Measurements from ENCODE around the gene CCR5. TPM values are rescaled to one million over a fixed set of nuclear protein-coding genes. Genes with fewer than 3 reads are reported as not detected.

The CCR5 gene
- total RNA-seq, result not detected in 2 replicates

DNA sequence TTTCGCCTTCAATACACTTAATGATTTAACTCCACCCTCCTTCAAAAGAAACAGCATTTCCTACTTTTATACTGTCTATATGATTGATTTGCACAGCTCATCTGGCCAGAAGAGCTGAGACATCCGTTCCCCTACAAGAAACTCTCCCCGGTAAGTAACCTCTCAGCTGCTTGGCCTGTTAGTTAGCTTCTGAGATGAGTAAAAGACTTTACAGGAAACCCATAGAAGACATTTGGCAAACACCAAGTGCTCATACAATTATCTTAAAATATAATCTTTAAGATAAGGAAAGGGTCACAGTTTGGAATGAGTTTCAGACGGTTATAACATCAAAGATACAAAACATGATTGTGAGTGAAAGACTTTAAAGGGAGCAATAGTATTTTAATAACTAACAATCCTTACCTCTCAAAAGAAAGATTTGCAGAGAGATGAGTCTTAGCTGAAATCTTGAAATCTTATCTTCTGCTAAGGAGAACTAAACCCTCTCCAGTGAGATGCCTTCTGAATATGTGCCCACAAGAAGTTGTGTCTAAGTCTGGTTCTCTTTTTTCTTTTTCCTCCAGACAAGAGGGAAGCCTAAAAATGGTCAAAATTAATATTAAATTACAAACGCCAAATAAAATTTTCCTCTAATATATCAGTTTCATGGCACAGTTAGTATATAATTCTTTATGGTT, at the start of gene CCR5:
Gene CCR5, plus strand, starts transcription at position 108 of the 680 bp plus-strand sequence. CDS start 1,957 bp downstream, outside the sequence.

DNA sequence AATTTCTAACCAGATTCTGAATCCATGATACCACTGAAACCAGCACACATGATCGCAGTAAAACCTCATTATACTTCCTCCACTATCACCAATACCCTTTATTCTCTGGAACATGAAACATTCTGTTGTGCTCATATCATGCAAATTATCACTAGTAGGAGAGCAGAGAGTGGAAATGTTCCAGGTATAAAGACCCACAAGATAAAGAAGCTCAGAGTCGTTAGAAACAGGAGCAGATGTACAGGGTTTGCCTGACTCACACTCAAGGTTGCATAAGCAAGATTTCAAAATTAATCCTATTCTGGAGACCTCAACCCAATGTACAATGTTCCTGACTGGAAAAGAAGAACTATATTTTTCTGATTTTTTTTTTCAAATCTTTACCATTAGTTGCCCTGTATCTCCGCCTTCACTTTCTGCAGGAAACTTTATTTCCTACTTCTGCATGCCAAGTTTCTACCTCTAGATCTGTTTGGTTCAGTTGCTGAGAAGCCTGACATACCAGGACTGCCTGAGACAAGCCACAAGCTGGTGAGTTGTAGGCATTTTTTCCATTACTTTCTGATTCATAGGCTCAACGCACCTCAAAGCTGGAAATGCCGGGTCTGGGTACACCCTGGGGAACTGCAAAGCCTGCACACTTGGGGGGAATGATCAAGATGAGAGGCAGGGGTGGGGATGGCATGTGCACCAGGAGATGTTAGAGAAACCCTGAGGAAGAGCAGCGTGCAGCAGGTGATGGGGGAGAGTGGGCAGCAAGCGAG, 16.9 kb upstream of the CCR5 start, which contains the start of gene CCR2:
Gene CCR2, plus strand, starts transcription at position 465 of the 764 bp plus-strand sequence. CDS start 3,417 bp downstream, outside the sequence.

DNA sequence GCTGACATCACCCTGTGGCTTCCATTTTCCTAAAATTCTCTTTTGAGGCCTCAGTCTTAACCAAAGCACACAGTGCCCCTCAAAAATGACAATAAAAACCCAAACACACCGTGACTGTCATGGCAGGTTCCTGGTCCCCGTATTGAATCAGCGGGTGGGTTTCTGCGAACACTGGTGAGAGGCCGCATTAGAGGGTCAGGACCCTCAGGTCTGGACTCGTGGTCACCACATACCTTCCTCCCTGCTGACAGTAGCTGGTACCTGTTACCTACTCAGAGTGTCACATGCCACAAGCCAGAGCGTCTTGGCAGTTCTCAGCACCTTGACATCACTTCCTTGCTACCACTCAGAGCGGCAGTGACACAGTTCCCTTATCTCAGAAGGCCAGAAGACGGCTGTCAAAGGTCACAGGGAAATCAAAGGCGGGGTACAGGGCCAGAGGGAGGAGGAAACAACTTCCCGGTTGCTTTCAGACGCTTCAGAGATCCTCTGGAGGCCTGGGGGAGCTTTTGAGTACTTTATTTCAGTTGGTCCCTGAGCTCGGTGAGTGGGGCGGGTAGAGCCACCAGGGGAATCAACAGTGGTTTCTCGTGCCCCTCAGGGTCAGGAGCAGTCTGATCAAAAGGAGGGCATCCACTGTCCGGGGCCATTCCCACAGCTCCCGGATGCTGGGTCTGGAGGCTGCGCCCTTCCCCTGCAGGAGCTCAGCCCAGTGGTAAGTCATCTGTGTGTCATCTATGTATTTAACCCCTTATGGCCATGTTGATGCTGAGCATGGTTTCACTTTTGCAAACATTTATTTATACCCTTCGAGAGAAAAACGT, 36.3 kb downstream of the CCR5 start, which contains the start of the genes CCR5AS and CCRL2:
Gene CCR5AS, minus strand, starts transcription at position 279 of the 824 bp plus-strand sequence.
Gene CCRL2, plus strand, starts transcription at position 472 of the 824 bp plus-strand sequence. CDS start 821 bp downstream, outside the sequence.

Other genes with a start within 250 kb of the CCR5 start
- not detected in 2 replicates for gene CCR1, start 162.6 kb upstream of the CCR5 start, total RNA-seq
- not detected in 2 replicates for gene CCR3, start 128.5 kb upstream of the CCR5 start, total RNA-seq
- not detected in 2 replicates for gene CCR2, start 16.8 kb upstream of the CCR5 start, total RNA-seq
- 0.24 TPM in 1 of 2 replicates, not detected in the other for gene CCRL2, start 36.3 kb downstream of the CCR5 start, total RNA-seq
- 0.43 and 0.48 TPM in 2 replicates for gene LTF, start 94.0 kb downstream of the CCR5 start, total RNA-seq
- not detected in 2 replicates for gene RTP3, start 127.0 kb downstream of the CCR5 start, total RNA-seq
- under 0.01 TPM in 1 of 2 replicates, not detected in the other for gene LRRC2, start 195.4 kb downstream of the CCR5 start, total RNA-seq
- gene FAM240A, start 241.6 kb downstream of the CCR5 start, total RNA-seq, result not detected in 2 replicates

Measured in tracheal epithelial cell (primary cell).